Cortex of kidney (tissue), 1 donor: ENCODE data around the gene BRCA1.
"Not testable (repeated sequence)": the region's sequence is repeated elsewhere in the genome, so short reads cannot be mapped to it uniquely, and the experiment has no call there.

Experiments used
- DNase-seq: peaks from one replicate; lab custom pipeline; 2025; lab: John Stamatoyannopoulos, UW

BRCA1 gene

GRCh38 chr17:43134774-43135453, 9.8 kb upstream of the BRCA1 start:
- no peak for DNase-seq

DNA sequence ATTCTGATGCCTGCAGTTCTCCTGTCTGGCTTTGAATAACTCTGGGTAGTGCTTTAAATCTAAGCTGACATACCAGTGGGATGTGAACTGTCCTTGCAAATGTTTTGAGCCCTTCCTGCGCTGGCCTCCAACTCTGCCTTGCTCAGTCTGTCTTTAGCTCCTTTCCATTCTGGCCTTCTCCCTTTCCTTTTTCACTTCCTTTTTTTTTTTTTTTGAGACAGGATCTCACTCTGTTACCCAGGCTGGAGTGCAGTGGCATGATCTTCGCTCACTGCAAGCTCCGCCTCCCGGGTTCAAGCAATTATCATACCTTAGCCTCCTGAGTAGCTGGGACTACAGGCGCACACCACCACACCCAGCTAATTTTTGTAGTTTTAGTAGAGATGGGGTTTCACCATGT, 8.3 kb upstream of the BRCA1 start:
- DNase-seq, result not testable (repeated sequence)

DNA sequence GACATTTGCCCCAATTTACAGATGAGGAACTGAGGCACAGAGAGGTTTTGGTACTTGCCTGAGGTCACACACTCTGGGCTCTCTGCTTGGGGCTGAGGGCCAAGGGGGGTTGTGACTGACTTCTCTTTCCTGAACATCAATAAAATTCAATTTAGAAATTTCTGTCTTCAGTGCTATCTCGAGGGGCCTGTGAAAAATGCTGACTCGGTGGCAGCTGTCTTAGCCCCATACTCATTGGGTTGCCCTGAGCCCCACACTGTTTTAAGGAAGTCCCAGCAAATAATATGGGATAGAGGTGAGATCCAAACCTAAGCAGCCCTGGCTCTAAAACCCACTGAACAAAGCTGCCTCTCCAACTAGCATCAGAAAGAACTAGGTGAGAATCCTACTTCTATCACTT, 7.0 kb upstream of the BRCA1 start:
- no peak for DNase-seq

- no peak for DNase-seq
These were observed 4.5 kb upstream of the BRCA1 start for GRCh38 chr17:43129671-43130010.

GRCh38 chr17:43127333-43127876, 2.2 kb upstream of the BRCA1 start:
- DNase-seq, result not testable (repeated sequence)

DNA sequence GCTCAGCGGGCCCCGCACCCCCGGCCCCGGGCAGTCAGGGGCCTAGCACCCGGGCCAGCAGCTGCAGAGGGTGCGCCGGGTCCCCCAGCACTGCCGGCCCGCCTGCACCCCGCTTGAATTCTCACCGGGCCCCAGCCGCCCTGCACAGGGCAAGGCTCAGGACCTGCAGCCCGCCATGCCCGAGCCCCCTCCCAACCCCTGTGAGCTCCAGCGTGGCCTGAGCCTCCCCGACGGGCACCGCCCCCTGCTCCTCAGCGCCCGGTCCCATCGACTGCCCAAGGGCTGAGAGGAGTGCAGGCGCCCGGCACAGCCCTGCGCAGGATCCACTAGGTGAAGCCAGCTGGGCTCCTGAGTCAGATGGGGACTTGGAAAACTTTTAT, 1.7 kb upstream of the BRCA1 start:
- no peak for DNase-seq

DNA sequence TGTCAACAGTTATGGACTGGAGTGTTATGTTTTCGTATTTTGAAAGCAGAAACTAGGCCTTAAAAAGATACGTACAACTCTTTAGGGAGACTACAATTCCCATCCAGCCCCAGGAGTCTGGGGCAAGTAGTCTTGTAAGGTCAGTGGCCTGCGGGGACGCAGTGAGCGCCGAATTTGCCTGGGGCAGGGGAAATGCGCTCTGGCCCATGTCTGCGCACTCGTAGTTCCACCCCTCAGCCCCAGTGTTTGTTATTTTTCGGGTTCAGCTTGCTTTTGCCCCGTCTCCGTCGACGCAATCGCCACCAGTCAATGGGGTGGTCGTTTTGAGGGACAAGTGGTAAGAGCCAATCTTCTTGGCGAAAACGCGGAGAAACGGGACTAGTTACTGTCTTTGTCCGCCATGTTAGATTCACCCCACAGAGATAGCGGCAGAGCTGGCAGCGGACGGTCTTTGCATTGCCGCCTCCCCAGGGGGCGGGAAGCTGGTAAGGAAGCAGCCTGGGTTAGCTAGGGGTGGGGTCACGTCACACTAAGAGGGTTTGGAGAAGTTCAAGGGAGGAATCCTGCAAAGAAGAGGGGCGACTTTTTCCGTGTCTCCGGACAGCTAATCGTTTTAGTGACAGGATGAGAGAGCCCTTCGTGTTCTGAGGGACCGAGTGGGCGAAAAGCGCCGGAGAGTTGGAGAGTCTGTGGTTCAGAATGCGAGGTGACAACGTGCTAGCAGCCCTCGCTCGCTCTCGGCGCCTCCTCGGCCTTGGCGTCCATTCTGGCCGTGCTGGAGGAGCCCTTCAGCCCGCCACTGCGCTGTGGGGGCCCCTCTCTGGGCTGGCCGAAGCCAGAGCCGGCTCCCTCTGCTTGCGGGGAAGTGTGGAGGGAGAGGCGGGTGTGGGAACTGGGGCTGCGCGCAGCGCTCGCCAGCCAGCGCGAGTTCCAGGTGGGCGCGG, 1.1 kb upstream of the BRCA1 start:
- DNase-seq, result no peak

- no peak for DNase-seq
These were observed 6.2 kb downstream of the BRCA1 start for GRCh38 chr17:43118679-43119615.

DNA sequence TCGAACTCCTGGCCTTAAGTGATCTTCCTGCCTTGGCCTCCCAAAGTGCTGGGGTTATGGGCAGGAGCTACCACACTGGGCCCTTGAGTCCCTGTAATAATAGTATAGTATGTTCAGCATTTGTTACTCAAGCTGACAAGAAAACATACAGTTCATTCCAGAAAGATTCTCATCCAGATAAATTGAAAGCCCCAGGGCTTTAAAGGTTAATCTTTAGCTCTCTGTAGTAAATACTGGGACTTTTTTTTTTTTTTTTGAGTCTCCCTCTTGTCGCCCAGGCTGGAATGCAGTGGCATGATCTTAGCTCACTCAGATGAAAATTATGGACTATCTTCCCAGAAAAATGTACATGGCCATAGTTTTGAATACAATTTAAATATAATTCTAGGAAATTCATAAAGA, 11.0 kb downstream of the BRCA1 start:
- no peak for DNase-seq

DNA sequence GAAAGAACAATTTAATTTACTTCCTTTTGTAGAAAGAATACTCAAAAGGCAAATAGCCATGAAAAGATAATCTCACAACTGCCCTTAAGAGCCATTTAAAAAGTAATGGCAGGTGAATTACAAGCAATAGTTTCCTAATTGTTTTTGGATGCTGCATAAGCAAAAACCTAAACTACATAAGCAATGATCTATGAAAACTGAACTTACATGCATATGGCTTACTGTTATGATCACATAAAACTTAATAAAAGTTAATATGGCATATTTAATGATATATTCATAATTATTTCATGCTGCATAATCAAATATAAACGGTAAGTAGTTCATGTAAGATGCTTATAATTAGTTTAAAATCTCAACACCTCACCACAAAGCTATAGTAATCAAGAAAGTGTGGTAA, 18.6 kb downstream of the BRCA1 start:
- no peak for DNase-seq

DNA sequence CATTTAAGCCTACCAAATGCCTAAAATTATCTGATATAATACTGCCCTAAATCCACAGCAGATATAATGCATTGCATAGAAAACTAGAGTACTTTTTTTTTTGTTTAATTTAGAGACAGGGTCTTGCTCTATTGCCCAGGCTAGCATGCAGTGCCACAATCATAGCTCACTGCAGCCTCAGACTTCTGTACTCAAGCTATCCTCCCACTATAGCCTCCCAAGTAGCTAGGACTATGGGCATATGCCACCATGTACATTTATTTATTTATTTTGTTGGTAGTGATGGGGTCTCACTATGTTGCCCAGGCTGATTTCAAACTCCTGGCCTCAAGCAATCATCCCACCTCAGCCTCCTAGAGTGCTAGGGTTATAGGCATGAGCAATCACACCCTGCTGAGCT, 20.0 kb downstream of the BRCA1 start:
- no peak for DNase-seq

- DNase-seq, result no peak
These were observed 20.5 kb downstream of the BRCA1 start for GRCh38 chr17:43104665-43105064.

GRCh38 chr17:43095364-43095763, 29.8 kb downstream of the BRCA1 start:
- DNase-seq, result not testable (repeated sequence)

DNA sequence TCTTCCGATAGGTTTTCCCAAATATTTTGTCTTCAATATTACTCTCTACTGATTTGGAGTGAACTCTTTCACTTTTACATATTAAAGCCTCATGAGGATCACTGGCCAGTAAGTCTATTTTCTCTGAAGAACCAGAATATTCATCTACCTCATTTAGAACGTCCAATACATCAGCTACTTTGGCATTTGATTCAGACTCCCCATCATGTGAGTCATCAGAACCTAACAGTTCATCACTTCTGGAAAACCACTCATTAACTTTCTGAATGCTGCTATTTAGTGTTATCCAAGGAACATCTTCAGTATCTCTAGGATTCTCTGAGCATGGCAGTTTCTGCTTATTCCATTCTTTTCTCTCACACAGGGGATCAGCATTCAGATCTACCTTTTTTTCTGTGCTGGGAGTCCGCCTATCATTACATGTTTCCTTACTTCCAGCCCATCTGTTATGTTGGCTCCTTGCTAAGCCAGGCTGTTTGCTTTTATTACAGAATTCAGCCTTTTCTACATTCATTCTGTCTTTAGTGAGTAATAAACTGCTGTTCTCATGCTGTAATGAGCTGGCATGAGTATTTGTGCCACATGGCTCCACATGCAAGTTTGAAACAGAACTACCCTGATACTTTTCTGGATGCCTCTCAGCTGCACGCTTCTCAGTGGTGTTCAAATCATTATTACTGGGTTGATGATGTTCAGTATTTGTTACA, 30.9 kb downstream of the BRCA1 start:
- DNase-seq, result no peak

GRCh38 chr17:43092901-43093300, 32.3 kb downstream of the BRCA1 start:
- DNase-seq, result no peak

DNA sequence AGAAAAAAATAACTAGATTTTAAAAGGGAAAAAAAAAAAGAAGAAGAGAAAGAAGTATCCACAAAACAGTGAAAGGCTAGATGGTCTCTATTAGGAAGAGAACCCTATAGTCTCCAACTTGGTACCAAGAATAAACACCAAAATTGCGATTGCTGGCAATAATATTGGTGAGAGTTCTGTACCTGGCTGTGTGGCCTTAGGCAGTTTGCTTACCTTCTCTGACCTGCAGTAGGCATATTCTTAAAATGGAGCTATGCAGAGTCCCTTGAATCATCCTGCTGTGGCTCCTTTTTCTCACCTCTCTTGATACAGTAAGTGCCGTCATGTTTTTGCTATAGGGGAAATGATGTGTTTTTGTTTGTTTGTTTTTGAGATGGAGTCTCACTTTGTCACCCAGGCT, 35.1 kb downstream of the BRCA1 start:
- no peak for DNase-seq

DNA sequence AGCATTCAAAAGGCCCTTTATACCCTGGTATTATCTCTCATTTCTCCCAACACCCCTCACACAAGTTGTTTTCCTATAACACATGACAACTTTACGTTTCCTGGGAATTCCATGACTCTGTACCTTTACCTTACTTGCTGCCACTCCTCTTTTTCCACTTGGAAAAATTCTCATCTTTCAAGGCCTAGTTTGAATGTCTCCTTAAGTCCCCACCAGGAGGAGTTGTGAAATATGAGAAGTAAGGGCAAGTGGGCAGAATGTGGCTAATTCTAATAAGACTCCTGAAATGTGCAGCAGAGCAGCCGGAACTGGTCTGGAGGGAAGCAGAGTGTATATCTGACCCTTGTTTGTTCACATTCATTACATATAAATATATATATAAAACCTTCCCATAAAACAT, 39.7 kb downstream of the BRCA1 start:
- no peak for DNase-seq

GRCh38 chr17:43079641-43080302, 45.4 kb downstream of the BRCA1 start:
- no peak for DNase-seq

DNA sequence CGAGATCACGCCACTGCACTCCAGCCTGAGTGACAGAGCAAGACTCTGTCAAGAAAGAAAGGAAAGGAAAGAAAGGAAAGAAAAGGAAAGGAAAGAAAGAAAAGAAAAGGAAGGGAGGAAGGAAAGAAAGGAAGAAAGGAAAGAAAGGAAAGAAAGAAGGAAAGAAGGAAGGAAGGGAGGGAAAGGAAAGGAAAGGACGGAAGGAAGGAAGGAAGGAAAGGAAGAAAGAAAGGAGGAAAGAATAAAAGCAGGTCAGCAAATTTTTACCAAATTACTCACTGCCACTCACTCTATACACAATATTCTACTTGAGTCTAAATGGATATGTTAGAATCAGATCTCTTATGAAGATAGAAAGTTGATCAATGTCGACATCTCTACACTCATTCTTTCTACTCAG, 50.3 kb downstream of the BRCA1 start:
- no peak for DNase-seq

DNA sequence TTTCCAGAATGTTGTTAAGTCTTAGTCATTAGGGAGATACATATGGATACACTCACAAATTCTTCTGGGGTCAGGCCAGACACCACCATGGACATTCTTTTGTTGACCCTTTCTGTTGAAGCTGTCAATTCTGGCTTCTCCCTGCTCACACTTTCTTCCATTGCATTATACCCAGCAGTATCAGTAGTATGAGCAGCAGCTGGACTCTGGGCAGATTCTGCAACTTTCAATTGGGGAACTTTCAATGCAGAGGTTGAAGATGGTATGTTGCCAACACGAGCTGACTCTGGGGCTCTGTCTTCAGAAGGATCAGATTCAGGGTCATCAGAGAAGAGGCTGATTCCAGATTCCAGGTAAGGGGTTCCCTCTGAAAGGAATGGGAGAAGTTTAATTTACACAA, 54.3 kb downstream of the BRCA1 start:
- no peak for DNase-seq

DNA sequence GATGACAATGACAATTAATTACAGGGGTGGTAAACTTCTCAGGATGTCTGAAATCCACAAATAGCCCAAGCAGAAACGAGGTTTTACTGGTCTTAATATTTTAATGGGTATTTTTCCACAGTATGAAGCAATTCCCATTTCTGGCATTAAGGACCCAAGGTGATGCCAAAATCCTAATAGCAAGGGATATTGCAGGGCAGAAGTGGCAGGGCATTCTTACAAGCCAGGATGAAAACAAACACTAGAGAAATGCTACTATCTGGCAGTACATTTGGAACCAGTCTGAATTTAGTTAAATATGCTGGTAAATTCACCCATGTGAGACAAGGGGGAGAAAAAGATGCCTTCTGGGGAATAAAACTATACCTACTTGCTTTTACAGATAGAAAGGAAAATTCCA, 54.9 kb downstream of the BRCA1 start:
- DNase-seq, result no peak
